Astrocyte (in vitro differentiated cells and primary cell): ENCODE measurements around the gene ADGRD2.

ENCODE experiments used
- CTCF ChIP-seq: IDR thresholded peaks from 2 replicates; pipeline ENCODE4 v1.5.1; 2011; ENCODE audit warnings: low read depth, mild to moderate bottlenecking, inconsistent platforms, low read length, moderate library complexity; ENCODE audit not compliant: insufficient read depth
- EZH2 ChIP-seq: IDR thresholded peaks from 2 replicates; pipeline ENCODE4 v1.6.1; 2012; ENCODE audit warnings: mild to moderate bottlenecking, low read length, inconsistent platforms; ENCODE audit not compliant: insufficient read depth

GRCh38 chr9:124506931-124507879, 57.0 kb downstream of the ADGRD2 start, which contains the start of gene NR5A1:
- TF ChIP-seq CTCF (no peak), EZH2 (no peak)
